GM23248 (cell line): ENCODE measurements around the gene USP22. TPM values are rescaled to one million over a fixed set of nuclear protein-coding genes. Genes with fewer than 3 reads are reported as not detected.

ENCODE experiments used
- DNase-seq: peaks from one replicate; pipeline ENCODE4 v3.0.0-alpha.2; 2015
- H2AFZ ChIP-seq: fragments of 200-600 bp; sonication (generic); 2 replicates; pipeline ENCODE4 v1.6.1; 2016; ENCODE audit warnings: antibody characterized with exemption
- H3F3A ChIP-seq: fragments of 200-600 bp; sonication (generic); 2 replicates; pipeline ENCODE4 v1.6.1; 2016; ENCODE audit warnings: mild to moderate bottlenecking, antibody characterized with exemption, mixed run types; ENCODE audit not compliant: insufficient read depth
- H3K27ac ChIP-seq: fragments of 200-600 bp; sonication (generic); 2 replicates; pipeline ENCODE4 v1.5.1; 2016; ENCODE audit warnings: mild to moderate bottlenecking
- H3K27me3 ChIP-seq: fragments of 200-600 bp; sonication (generic); replicated peaks from 2 replicates; pipeline ENCODE4 v1.6.1; 2016; ENCODE audit warnings: mild to moderate bottlenecking; ENCODE audit not compliant: insufficient read depth
- H3K36me3 ChIP-seq: fragments of 200-600 bp; sonication (generic); 2 replicates; pipeline ENCODE4 v1.6.1; 2016; ENCODE audit warnings: low read depth, mild to moderate bottlenecking
- H3K4me1 ChIP-seq: fragments of 200-600 bp; sonication (generic); 2 replicates; pipeline ENCODE4 v1.6.1; 2016; ENCODE audit warnings: mild to moderate bottlenecking; ENCODE audit not compliant: insufficient read depth
- H3K4me2 ChIP-seq: fragments of 200-600 bp; sonication (generic); one replicate; pipeline ENCODE4 v1.6.1; 2016; ENCODE audit warnings: mild to moderate bottlenecking; ENCODE audit not compliant: unreplicated experiment
- H3K4me3 ChIP-seq: fragments of 200-600 bp; sonication (generic); 2 replicates; pipeline ENCODE4 v1.5.1; 2016; ENCODE audit warnings: mild to moderate bottlenecking
- H3K79me2 ChIP-seq: fragments of 200-600 bp; sonication (generic); 2 replicates; pipeline ENCODE4 v1.6.1; 2016; ENCODE audit warnings: mild to moderate bottlenecking; ENCODE audit not compliant: insufficient read depth
- H3K9ac ChIP-seq: fragments of 200-600 bp; sonication (generic); 2 replicates; pipeline ENCODE4 v1.6.1; 2016; ENCODE audit warnings: mild to moderate bottlenecking
- H3K9me2 ChIP-seq: fragments of 200-600 bp; sonication (generic); 2 replicates; pipeline ENCODE4 v1.6.1; 2016; ENCODE audit warnings: mixed run types, mild to moderate bottlenecking, moderate library complexity; ENCODE audit not compliant: insufficient read depth
- H3K9me3 ChIP-seq: fragments of 200-600 bp; sonication (generic); one replicate; pipeline ENCODE4 v1.6.1; 2017; ENCODE audit warnings: low read depth
- H4K20me1 ChIP-seq: fragments of 200-600 bp; sonication (generic); 2 replicates; pipeline ENCODE4 v1.6.0; 2016; ENCODE audit not compliant: insufficient read depth
- EZH2 ChIP-seq: fragments of 200-600 bp; sonication (generic); IDR thresholded peaks from 2 replicates; pipeline ENCODE4 v1.6.1; 2018; ENCODE audit warnings: antibody characterized with exemption, mild to moderate bottlenecking; ENCODE audit not compliant: insufficient read depth, poor library complexity, severe bottlenecking
- EZH2phosphoT487 ChIP-seq: fragments of 200-600 bp; sonication (generic); IDR thresholded peaks from 2 replicates; pipeline ENCODE4 v1.6.1; 2018; ENCODE audit warnings: antibody characterized with exemption, moderate library complexity, mild to moderate bottlenecking, low read depth; ENCODE audit not compliant: insufficient read depth
- WGBS, 2 experiments: methylation state at CpG; one replicate each; pipeline ENCODE4 v1.1.6; 2015 to 2017; ENCODE audit warnings: low lambda C conversion rate in 2 of 2, low coverage in 1 of 2; ENCODE audit errors: missing lambda C conversion rate in 2 of 2; 5-methylcytosine and 5-hydroxymethylcytosine counted together
- in situ Hi-C: fragments of 300-500 bp; cut with MboI; formaldehyde crosslinking; loops from 2 replicates; pipeline ENCODE4 v1.15.0; 2020
- polyA plus RNA-seq: library from polyadenylated mRNA; unstranded; fragments of >200 nt; fragmentation: Nextera tagmentation; extraction: Ambion mirVana; gene quantifications from 2 replicates; pipeline ENCODE4 v1.2.1, GENCODE V29; 2016
- total RNA-seq: library from RNA; depleted of rRNA; stranded (reverse); fragments of >200 nt; shearing (Covaris generic); gene quantifications from 2 replicates; pipeline ENCODE4 v1.2.3, GENCODE V29; 2014

USP22 gene
- total and polyA plus RNA-seq, 2 experiments from 2014 or later, result 75.1 to 154 TPM

DNA sequence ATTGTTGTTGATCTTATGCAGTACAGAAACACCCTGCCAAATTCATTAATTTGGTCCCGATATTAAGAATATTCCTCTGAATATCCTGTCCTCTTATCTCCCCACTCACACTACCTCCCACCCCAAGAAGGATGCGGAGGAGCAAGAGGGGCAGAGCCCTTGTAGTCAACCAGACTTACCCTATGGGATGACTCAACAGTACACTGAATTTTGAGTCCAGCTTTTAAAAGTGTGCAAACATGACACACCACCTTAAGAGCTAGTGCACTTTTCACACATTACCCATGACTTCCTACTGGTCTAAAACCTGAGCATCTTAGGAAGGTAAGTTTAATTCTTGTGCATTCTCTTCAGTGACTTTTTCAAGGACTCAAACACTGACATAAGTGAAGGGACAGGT lies 9.5 kb downstream of the USP22 start:
- peaks cover 75% of the 10 kb centered on the region for H4K20me1 ChIP-seq
- no peak overlapping the region for H3K9ac ChIP-seq
- TF ChIP-seq EZH2phosphoT487, result no peak
- TF ChIP-seq EZH2, result no peak
- no peak overlapping the region for H2AFZ ChIP-seq
- peaks cover 45% of the 10 kb centered on the region for H3F3A ChIP-seq
- WGBS, 2 experiments, result 61 to 66% methylated on average over 2 of the region's 2 CpGs
- H3K9me3 ChIP-seq, result no peaks in the 10 kb centered on the region
- in situ Hi-C loops, result no loop called here
- H3K9me2 ChIP-seq, result no peaks in the 10 kb centered on the region
- DNase-seq, result peak; percentile 59
- no peak overlapping the region for H3K4me3 ChIP-seq
- H3K79me2 ChIP-seq, result peaks cover 100% of the 10 kb centered on the region
- 0 out of 2 replicates have a peak, but pooled peaks cover 1% of the 10 kb centered on the region for H3K36me3 ChIP-seq
- H3K27me3 ChIP-seq, result no peaks in the 10 kb centered on the region
- H3K4me1 ChIP-seq, result peaks cover 53% of the 10 kb centered on the region
- no peak overlapping the region for H3K4me2 ChIP-seq
- peak overlapping the region; percentile 62 for H3K27ac ChIP-seq

DNA sequence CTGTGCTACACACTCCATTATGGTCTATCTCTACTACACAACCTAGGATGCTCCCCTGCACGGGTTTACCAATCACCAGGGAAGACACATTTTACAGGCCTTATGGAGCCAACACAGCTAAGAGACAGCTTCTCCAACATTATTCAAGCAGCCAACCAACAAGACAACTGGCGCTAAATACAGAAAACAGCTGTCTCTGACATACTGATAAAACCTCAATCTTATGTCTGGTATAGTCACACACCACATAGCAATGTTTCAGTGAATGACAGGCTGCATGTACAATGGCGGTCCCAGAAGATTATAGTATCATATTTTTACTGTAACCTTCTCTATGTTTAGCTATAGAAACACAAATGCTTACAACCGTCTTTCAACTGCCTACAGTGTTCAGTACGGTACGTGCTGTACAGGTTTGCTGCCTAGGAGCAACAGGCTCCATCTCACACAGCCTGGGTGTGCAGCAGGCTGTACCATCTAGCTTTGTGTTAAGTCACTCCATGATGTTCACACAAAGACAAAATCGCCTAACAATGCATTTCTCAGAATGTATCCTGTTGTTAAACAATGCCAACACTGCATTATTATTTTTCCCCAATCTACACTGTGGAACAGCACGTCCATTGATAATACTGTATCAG lies 10.9 kb downstream of the USP22 start:
- Histone ChIP-seq H3K27ac (no peak overlapping the region), H3K4me2 (no peak overlapping the region)

DNA sequence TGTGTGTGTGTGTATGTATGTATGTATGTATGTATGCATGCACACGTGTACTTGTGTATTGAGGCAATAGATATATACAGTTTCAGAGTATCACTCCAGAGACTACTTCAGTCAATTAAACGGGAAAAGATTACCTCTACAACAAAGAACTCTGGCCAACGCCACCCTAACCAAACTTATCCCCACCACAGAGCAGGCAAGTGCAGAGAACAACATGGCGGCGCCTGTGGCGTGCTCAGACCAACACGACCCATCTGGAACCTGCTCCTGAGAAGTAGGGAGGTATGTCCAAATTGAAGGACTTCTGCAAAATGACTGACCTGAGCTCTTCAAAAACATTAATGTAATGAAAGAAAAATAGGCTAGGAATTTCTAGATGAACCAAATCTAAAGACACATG lies 12.4 kb downstream of the USP22 start:
- H3K9ac ChIP-seq, result no peak overlapping the region
- TF ChIP-seq EZH2 (no peak), EZH2phosphoT487 (no peak)
- H3F3A ChIP-seq, result peaks cover 44% of the 10 kb centered on the region
- H3K4me3 ChIP-seq, result no peak overlapping the region
- peaks cover 44% of the 10 kb centered on the region for H3K4me1 ChIP-seq
- H2AFZ ChIP-seq, result no peak overlapping the region
- no peak overlapping the region for H3K4me2 ChIP-seq
- peaks cover 68% of the 10 kb centered on the region for H4K20me1 ChIP-seq
- no peak for DNase-seq
- H3K27me3 ChIP-seq, result no peaks in the 10 kb centered on the region
- H3K79me2 ChIP-seq, result peaks cover 100% of the 10 kb centered on the region
- H3K27ac ChIP-seq, result peak overlapping the region; percentile 80; the same call in 1 of the 2 replicates
- peaks cover 12% of the 10 kb centered on the region; the same call in 1 of the 2 replicates for H3K36me3 ChIP-seq
- 80 to 87% methylated on average over 7 of the region's 7 CpGs for WGBS, 2 experiments
- H3K9me3 ChIP-seq, result no peaks in the 10 kb centered on the region
- H3K9me2 ChIP-seq, result no peaks in the 10 kb centered on the region
- in situ Hi-C loops, result no loop called here

More for the DNA sequence above, 10.9 kb downstream of the USP22 start:
- Histone ChIP-seq H4K20me1 (peaks cover 74% of the 10 kb centered on the region), H3K4me3 (no peak overlapping the region), H2AFZ (no peak overlapping the region), H3K4me1 (peaks cover 56% of the 10 kb centered on the region), H3F3A (peaks cover 46% of the 10 kb centered on the region), H3K36me3 (peaks cover 9% of the 10 kb centered on the region; the same call in 1 of the 2 replicates), H3K9me3 (no peaks in the 10 kb centered on the region), H3K9me2 (no peaks in the 10 kb centered on the region), H3K79me2 (peaks cover 100% of the 10 kb centered on the region), H3K27me3 (no peaks in the 10 kb centered on the region), H3K9ac (no peak overlapping the region)
- 73 to 78% methylated on average over 8 of the region's 8 CpGs for WGBS, 2 experiments
- TF ChIP-seq EZH2phosphoT487, result no peak
- TF ChIP-seq EZH2, result no peak
- in situ Hi-C loops, result no loop called here
- no peak for DNase-seq

DNA sequence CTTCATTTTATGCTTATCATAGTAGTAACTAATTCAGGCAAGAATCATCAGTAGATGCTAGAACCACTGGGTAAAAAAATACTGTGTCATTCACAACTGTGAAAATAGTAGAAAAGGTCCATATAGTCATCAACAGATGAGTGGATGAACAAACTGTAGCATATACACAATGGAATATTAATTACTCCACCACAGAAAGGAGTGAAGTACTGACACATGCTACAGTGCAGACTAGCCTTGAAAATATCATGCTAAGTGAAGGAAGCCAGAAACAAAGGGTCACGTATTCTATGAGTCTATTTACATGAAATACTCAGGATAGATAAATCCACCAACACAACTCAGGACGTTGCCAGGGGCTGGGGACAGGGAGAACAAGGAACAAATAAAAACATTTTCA lies 13.3 kb downstream of the USP22 start:
- Histone ChIP-seq H3K4me1 (peaks cover 36% of the 10 kb centered on the region), H3K9me2 (no peaks in the 10 kb centered on the region), H3K36me3 (peaks cover 19% of the 10 kb centered on the region; the same call in 1 of the 2 replicates), H3K9ac (peak overlapping the region; percentile 59), H4K20me1 (peaks cover 68% of the 10 kb centered on the region), H3K79me2 (peaks cover 100% of the 10 kb centered on the region), H3K4me2 (peak overlapping the region; percentile 29), H3F3A (peaks cover 45% of the 10 kb centered on the region), H2AFZ (no peak overlapping the region), H3K4me3 (no peak overlapping the region), H3K27me3 (no peaks in the 10 kb centered on the region), H3K27ac (peak overlapping the region; percentile 80), H3K9me3 (no peaks in the 10 kb centered on the region)
- WGBS, 2 experiments, result 35 to 44% methylated on average over 2 of the region's 2 CpGs
- DNase-seq, result peak; percentile 50
- in situ Hi-C loops, result no loop called here
- TF ChIP-seq EZH2 (no peak), EZH2phosphoT487 (no peak)
